Loucy (cell line): ENCODE measurements around the gene ZSCAN25.

Experiments used
- CTCF ChIP-seq: fragments of 200-600 bp; sonication (generic); conservative IDR thresholded peaks from 2 replicates; pipeline ENCODE4 v1.5.1; 2014; ENCODE audit warnings: mild to moderate bottlenecking, antibody characterized with exemption, low read length
- EZH2phosphoT487 ChIP-seq: fragments of 200-600 bp; IDR thresholded peaks from 2 replicates; pipeline ENCODE4 v1.6.1; 2018; ENCODE audit warnings: antibody characterized with exemption, mild to moderate bottlenecking, moderate library complexity, borderline replicate concordance

- no peak for TF ChIP-seq CTCF
- TF ChIP-seq EZH2phosphoT487: no peak
Measured at GRCh38 chr7:99573257-99573656, 43.5 kb upstream of the ZSCAN25 start.
